HEK293 (cell line): ENCODE measurements around the gene KCNK3.

Experiments used
- TCF7L2 ChIP-seq: IDR thresholded peaks from 2 replicates; pipeline ENCODE4 v1.6.1; 2011; ENCODE audit warnings: low read depth, mild to moderate bottlenecking, inconsistent platforms, low read length, moderate library complexity, borderline replicate concordance
- ZNF350 ChIP-seq: fragments of 450-650 bp; formaldehyde crosslinking; IDR thresholded peaks from 2 replicates; pipeline ENCODE4 v1.5.0; 2017; ENCODE audit warnings: missing biosample characterization, mild to moderate bottlenecking, missing genetic modification characterization
- TF ChIP-seq, protein P1 (sequence below): fragments of 450-650 bp; formaldehyde crosslinking; IDR thresholded peaks from 2 replicates; pipeline ENCODE4 v1.5.1; 2016; ENCODE audit warnings: missing biosample characterization, missing genetic modification characterization

DNA sequence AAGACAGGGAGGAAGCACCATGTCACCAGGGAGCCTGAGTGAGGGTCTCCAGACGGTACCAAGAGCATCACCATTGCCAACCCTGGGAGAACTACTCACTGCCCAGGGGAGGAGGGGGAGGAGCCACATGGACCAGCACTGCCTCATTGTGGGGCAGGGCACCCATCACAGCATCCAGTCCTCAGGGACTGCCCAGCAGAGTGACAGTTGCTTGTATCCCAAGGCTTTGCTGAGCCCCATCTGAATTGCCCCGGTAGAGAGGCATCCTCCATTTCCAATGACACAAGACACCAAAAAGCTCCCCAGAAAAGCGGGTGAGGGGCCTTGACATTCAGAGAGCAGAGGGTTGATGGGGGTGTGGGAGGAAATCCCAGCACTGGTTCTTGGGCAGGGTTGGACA lies 44.5 kb upstream of the KCNK3 start:
- TF ChIP-seq TCF7L2, result no peak
- TF ChIP-seq, protein P1, sequence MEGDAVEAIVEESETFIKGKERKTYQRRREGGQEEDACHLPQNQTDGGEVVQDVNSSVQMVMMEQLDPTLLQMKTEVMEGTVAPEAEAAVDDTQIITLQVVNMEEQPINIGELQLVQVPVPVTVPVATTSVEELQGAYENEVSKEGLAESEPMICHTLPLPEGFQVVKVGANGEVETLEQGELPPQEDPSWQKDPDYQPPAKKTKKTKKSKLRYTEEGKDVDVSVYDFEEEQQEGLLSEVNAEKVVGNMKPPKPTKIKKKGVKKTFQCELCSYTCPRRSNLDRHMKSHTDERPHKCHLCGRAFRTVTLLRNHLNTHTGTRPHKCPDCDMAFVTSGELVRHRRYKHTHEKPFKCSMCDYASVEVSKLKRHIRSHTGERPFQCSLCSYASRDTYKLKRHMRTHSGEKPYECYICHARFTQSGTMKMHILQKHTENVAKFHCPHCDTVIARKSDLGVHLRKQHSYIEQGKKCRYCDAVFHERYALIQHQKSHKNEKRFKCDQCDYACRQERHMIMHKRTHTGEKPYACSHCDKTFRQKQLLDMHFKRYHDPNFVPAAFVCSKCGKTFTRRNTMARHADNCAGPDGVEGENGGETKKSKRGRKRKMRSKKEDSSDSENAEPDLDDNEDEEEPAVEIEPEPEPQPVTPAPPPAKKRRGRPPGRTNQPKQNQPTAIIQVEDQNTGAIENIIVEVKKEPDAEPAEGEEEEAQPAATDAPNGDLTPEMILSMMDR, result no peak
- TF ChIP-seq ZNF350 (tag by site-specific recombination), result no peak
